Measurements from ENCODE around the gene NBEA.

GRCh38 chr13:35157143-35157755 lies 215.2 kb downstream of the NBEA start:
- TF ChIP-seq CTCF (IDR thresholded peaks at IDR 0.05) (peak in 5 of 6 experiments; percentile 47 to 83 (median 71)), POLR2A (IDR thresholded peaks at IDR 0.05) (no peak)

All from thyroid gland (tissue), 4 donors.